Neural progenitor cell (in vitro differentiated cells): ENCODE results near the gene CACNA2D4. TPM values are rescaled to one million over a fixed set of nuclear protein-coding genes. Genes with fewer than 3 reads are reported as not detected.

Experiments
- DNase-seq: peaks from one replicate; pipeline ENCODE4 v3.0.0-alpha.2; 2016; ENCODE audit warnings: low spot score
- H2AFZ ChIP-seq: fragments of 200-600 bp; sonication (generic); replicated peaks from 2 replicates; pipeline ENCODE4 v1.6.1; 2016; ENCODE audit warnings: antibody characterized with exemption
- H3F3A ChIP-seq: fragments of 200-600 bp; sonication (generic); 2 replicates; pipeline ENCODE4 v1.6.1; 2016; ENCODE audit warnings: antibody characterized with exemption, low read depth
- H3K27ac ChIP-seq: fragments of 200-600 bp; sonication (generic); 2 replicates; pipeline ENCODE4 v1.5.1; 2016; ENCODE audit warnings: mild to moderate bottlenecking
- H3K27me3 ChIP-seq: fragments of 200-600 bp; sonication (generic); 2 replicates; pipeline ENCODE4 v1.6.1; 2016; ENCODE audit warnings: mild to moderate bottlenecking, moderate library complexity
- H3K36me3 ChIP-seq: fragments of 200-600 bp; sonication (generic); 2 replicates; pipeline ENCODE4 v1.5.1; 2016
- H3K4me1 ChIP-seq: fragments of 200-600 bp; sonication (generic); 2 replicates; pipeline ENCODE4 v1.6.1; 2016; ENCODE audit warnings: mixed run types
- H3K4me2 ChIP-seq: fragments of 200-600 bp; sonication (generic); 2 replicates; pipeline ENCODE4 v1.6.1; 2016
- H3K4me3 ChIP-seq: fragments of 200-600 bp; sonication (generic); 2 replicates; pipeline ENCODE4 v1.5.1; 2016
- H3K79me2 ChIP-seq: fragments of 200-600 bp; sonication (generic); 2 replicates; pipeline ENCODE4 v1.6.1; 2016; ENCODE audit warnings: low read depth
- H3K9ac ChIP-seq: fragments of 200-600 bp; sonication (generic); 2 replicates; pipeline ENCODE4 v1.6.1; 2016
- H3K9me3 ChIP-seq: fragments of 200-600 bp; sonication (generic); 2 replicates; pipeline ENCODE4 v1.5.1; 2016; ENCODE audit warnings: low read depth
- H4K20me1 ChIP-seq: fragments of 200-600 bp; sonication (generic); 2 replicates; pipeline ENCODE4 v1.6.1; 2016; ENCODE audit warnings: low read depth
- H3K27ac Mint-ChIP-seq: 3 replicates; pipeline ENCODE4 v1.8.0; 2021; ENCODE audit warnings: mixed read lengths
- H3K27me3 Mint-ChIP-seq: 2 replicates; pipeline ENCODE4 v1.8.0; 2022; ENCODE audit warnings: low read depth, mild to moderate bottlenecking, inconsistent platforms, moderate library complexity, mixed read lengths; ENCODE audit not compliant: insufficient read depth
- H3K36me3 Mint-ChIP-seq: 3 replicates; pipeline ENCODE4 v1.8.0; 2021; ENCODE audit warnings: mixed read lengths
- H3K4me1 Mint-ChIP-seq: 3 replicates; pipeline ENCODE4 v1.8.0; 2021; ENCODE audit warnings: mixed read lengths
- H3K4me3 Mint-ChIP-seq: 3 replicates; pipeline ENCODE4 v1.8.0; 2021; ENCODE audit warnings: mild to moderate bottlenecking, moderate library complexity, mixed read lengths
- H3K9me3 Mint-ChIP-seq: 3 replicates; pipeline ENCODE4 v1.8.0; 2020; ENCODE audit warnings: mixed read lengths
- CTCF ChIP-seq: fragments of 200-600 bp; sonication (generic); IDR thresholded peaks from 2 replicates; pipeline ENCODE4 v1.5.1; 2017; ENCODE audit warnings: antibody characterized with exemption, mild to moderate bottlenecking
- EZH2 ChIP-seq: fragments of 200-600 bp; sonication (generic); IDR thresholded peaks from 2 replicates; pipeline ENCODE4 v1.6.1; 2017; ENCODE audit warnings: antibody characterized with exemption, mild to moderate bottlenecking, moderate library complexity
- EZH2phosphoT487 ChIP-seq: fragments of 200-600 bp; sonication (generic); IDR thresholded peaks from 2 replicates; pipeline ENCODE4 v1.6.1; 2017; ENCODE audit warnings: antibody characterized with exemption
- total RNA-seq: library from RNA; depleted of rRNA; stranded (reverse); fragments of >200 nt; gene quantifications from 2 replicates; pipeline ENCODE4 v1.2.3, GENCODE V29; 2015; ENCODE audit warnings: low replicate concordance

Gene CACNA2D4
- total RNA-seq, 1 donor from 2014 or later = 3.0 TPM

GRCh38 chr12:1839464-1839863 lies 79.0 kb downstream of the CACNA2D4 start:
- peaks cover 6% of the 10 kb centered on the region for H3K4me1 ChIP-seq
- H3K36me3 ChIP-seq = no peaks in the 10 kb centered on the region
- H3K9me3 ChIP-seq = no peaks in the 10 kb centered on the region
- no peak overlapping the region for H3K4me2 ChIP-seq
- H3K27me3 ChIP-seq = peaks cover 6% of the 10 kb centered on the region
- Mint-ChIP-seq H3K4me3 (no peak overlapping the region), H3K27ac (peak overlapping the region; percentile 82), H3K9me3 (no peaks in the 10 kb centered on the region), H3K4me1 (peaks cover 74% of the 10 kb centered on the region), H3K27me3 (peaks cover 10% of the 10 kb centered on the region), H3K36me3 (no peaks in the 10 kb centered on the region)
- no peaks in the 10 kb centered on the region for H3F3A ChIP-seq
- no peaks in the 10 kb centered on the region for H4K20me1 ChIP-seq
- no peak for DNase-seq
- H3K79me2 ChIP-seq = no peaks in the 10 kb centered on the region
- no peak overlapping the region for H3K4me3 ChIP-seq
- TF ChIP-seq EZH2 (no peak), CTCF (no peak), EZH2phosphoT487 (no peak)
- H2AFZ ChIP-seq = no peak overlapping the region
- H3K27ac ChIP-seq = no peak overlapping the region
- no peak overlapping the region for H3K9ac ChIP-seq

DNA sequence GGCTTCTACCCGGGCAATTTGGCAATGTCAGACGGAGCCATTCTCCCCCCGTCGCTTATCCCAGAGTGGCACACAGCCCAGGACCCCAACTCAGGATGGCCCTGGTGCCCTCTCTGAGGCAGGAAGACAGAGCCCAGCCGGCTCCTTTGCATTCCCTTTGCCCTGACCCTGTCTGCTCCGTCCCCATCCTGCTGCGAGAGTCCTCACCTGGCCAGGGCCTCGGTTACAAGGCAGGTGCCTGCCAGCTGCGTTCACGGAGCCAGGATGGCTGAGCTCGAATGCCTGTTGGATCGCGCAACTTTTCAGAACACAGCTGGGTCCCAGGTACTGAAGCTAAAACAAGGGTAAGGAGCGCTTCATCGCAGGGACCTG lies 79.5 kb downstream of the CACNA2D4 start:
- peak overlapping the region; percentile 18 for H3K4me3 Mint-ChIP-seq
- H3K4me2 ChIP-seq = no peak overlapping the region

GRCh38 chr12:1838205-1838993 lies 80.1 kb downstream of the CACNA2D4 start:
- Mint-ChIP-seq H3K4me1 (peaks cover 68% of the 10 kb centered on the region), H3K9me3 (no peaks in the 10 kb centered on the region), H3K36me3 (no peaks in the 10 kb centered on the region), H3K27me3 (peaks cover 10% of the 10 kb centered on the region), H3K27ac (peak overlapping the region; percentile 87), H3K4me3 (peak overlapping the region; percentile 74)
- H3K4me3 ChIP-seq = no peak overlapping the region
- DNase-seq = no peak
- H3K79me2 ChIP-seq = no peaks in the 10 kb centered on the region
- H3K27ac ChIP-seq = no peak overlapping the region
- H3K4me1 ChIP-seq = peaks cover 6% of the 10 kb centered on the region
- H3F3A ChIP-seq = no peaks in the 10 kb centered on the region
- no peaks in the 10 kb centered on the region for H3K36me3 ChIP-seq
- TF ChIP-seq CTCF = no peak
- TF ChIP-seq EZH2 = no peak
- TF ChIP-seq EZH2phosphoT487 = no peak
- H4K20me1 ChIP-seq = peaks cover under 1% of the 10 kb centered on the region
- no peaks in the 10 kb centered on the region for H3K27me3 ChIP-seq
- no peak overlapping the region for H2AFZ ChIP-seq
- H3K4me2 ChIP-seq = no peak overlapping the region
- H3K9ac ChIP-seq = no peak overlapping the region
- no peaks in the 10 kb centered on the region for H3K9me3 ChIP-seq

More for the DNA sequence above, 79.5 kb downstream of the CACNA2D4 start:
- H3K27me3 ChIP-seq = peaks cover 1% of the 10 kb centered on the region
- H2AFZ ChIP-seq = no peak overlapping the region
- H3K9ac ChIP-seq = no peak overlapping the region
- DNase-seq = no peak
- peaks cover 6% of the 10 kb centered on the region for H3K4me1 ChIP-seq
- Mint-ChIP-seq H3K27me3 (peaks cover 10% of the 10 kb centered on the region), H3K4me1 (peaks cover 70% of the 10 kb centered on the region), H3K9me3 (no peaks in the 10 kb centered on the region), H3K27ac (peak overlapping the region; percentile 87), H3K36me3 (no peaks in the 10 kb centered on the region)
- H3K27ac ChIP-seq = no peak overlapping the region
- TF ChIP-seq EZH2phosphoT487 (no peak), CTCF (no peak), EZH2 (no peak)
- no peaks in the 10 kb centered on the region for H3K79me2 ChIP-seq
- no peaks in the 10 kb centered on the region for H4K20me1 ChIP-seq
- H3F3A ChIP-seq = no peaks in the 10 kb centered on the region
- H3K9me3 ChIP-seq = no peaks in the 10 kb centered on the region
- no peaks in the 10 kb centered on the region for H3K36me3 ChIP-seq
- H3K4me3 ChIP-seq = no peak overlapping the region
